IMR-90 (cell line): ENCODE data around the gene FLII. TPM values are rescaled to one million over a fixed set of nuclear protein-coding genes. Genes with fewer than 3 reads are reported as not detected.

Source experiments
- ATAC-seq: fragments of 200-7000 bp; cut with Tn5 transposase; 2 replicates; pipeline ENCODE4 v1.9.1; 2020; ENCODE audit warnings: low read depth, mild to moderate bottlenecking, moderate library complexity
- BruUV-seq: library from RNA; stranded (reverse); fragments of 400-500 nt; replicated peaks from 2 replicates; lab custom pipeline; 2021; lab: Mats Ljungman, UMichigan
- CTCF ChIA-PET: fragments of 300-600 bp; formaldehyde crosslinking; extraction: SDS; loops from one replicate; lab custom pipeline; 2021; ENCODE audit warnings: antibody characterized with exemption; lab: Yijun Ruan, JAX
- POLR2A ChIA-PET: fragments of 300-600 bp; sonication (Branson Sonifier 250); formaldehyde crosslinking; loops from one replicate; lab custom pipeline; 2022; ENCODE audit warnings: antibody characterized with exemption; ENCODE audit not compliant: unreplicated experiment; lab: Charles Lee
- DNase-seq: peaks from one replicate; pipeline ENCODE4 v3.0.0; 2013
- H2AFZ ChIP-seq: replicated peaks from 2 replicates; pipeline ENCODE3; 2013; ENCODE audit warnings: low read length, mild to moderate bottlenecking; ENCODE audit not compliant: poor library complexity
- H2AK5ac ChIP-seq: 2 replicates; pipeline ENCODE4 v1.6.1; 2013; ENCODE audit warnings: low read depth, low read length, inconsistent platforms
- H2AK9ac ChIP-seq: replicated peaks from 2 replicates; pipeline ENCODE3; 2013; ENCODE audit warnings: mild to moderate bottlenecking, low read depth, low read length, moderate library complexity; ENCODE audit not compliant: poor library complexity
- H2BK120ac ChIP-seq: 2 replicates; pipeline ENCODE4 v1.6.1; 2013; ENCODE audit warnings: low read depth, low read length, inconsistent platforms
- H2BK15ac ChIP-seq: 3 replicates; pipeline ENCODE4 v1.6.1; 2013; ENCODE audit warnings: low read depth, low read length, inconsistent platforms
- H2BK20ac ChIP-seq: 2 replicates; pipeline ENCODE4 v1.6.1; 2013; ENCODE audit warnings: low read depth, mild to moderate bottlenecking, inconsistent platforms, low read length, moderate library complexity
- H2BK5ac ChIP-seq: 2 replicates; pipeline ENCODE4 v1.6.1; 2013; ENCODE audit warnings: mild to moderate bottlenecking, low read depth, low read length, inconsistent platforms; ENCODE audit not compliant: poor library complexity, severe bottlenecking
- H3K14ac ChIP-seq: replicated peaks from 2 replicates; pipeline ENCODE4 v1.6.1; 2013; ENCODE audit warnings: low read depth, low read length, inconsistent platforms
- H3K18ac ChIP-seq: 2 replicates; pipeline ENCODE4 v1.6.1; 2013; ENCODE audit warnings: low read depth, low read length, control low read depth
- H3K23ac ChIP-seq: 2 replicates; pipeline ENCODE4 v1.6.1; 2013; ENCODE audit warnings: low read depth, low read length, inconsistent platforms
- H3K27ac ChIP-seq: 2 replicates; pipeline ENCODE4 v1.5.1; 2013; ENCODE audit warnings: mild to moderate bottlenecking, control low read depth, low read length; ENCODE audit not compliant: insufficient read depth
- H3K27me3 ChIP-seq: 2 replicates; pipeline ENCODE4 v1.6.1; 2013; ENCODE audit warnings: low read length; ENCODE audit not compliant: control insufficient read depth, insufficient read depth
- H3K36me3 ChIP-seq: 2 replicates; pipeline ENCODE4 v1.6.1; 2013; ENCODE audit warnings: low read length, mixed read lengths; ENCODE audit not compliant: control insufficient read depth, insufficient read depth
- H3K4ac ChIP-seq: 2 replicates; pipeline ENCODE4 v1.6.1; 2013; ENCODE audit warnings: low read depth, low read length, inconsistent platforms
- H3K4me1 ChIP-seq: 2 replicates; pipeline ENCODE4 v1.6.1; 2013; ENCODE audit warnings: low read length, mixed read lengths; ENCODE audit not compliant: control insufficient read depth, insufficient read depth
- H3K4me2 ChIP-seq: 2 replicates; pipeline ENCODE4 v1.6.1; 2013; ENCODE audit warnings: low read depth, mild to moderate bottlenecking, control low read depth, low read length, moderate library complexity
- H3K4me3 ChIP-seq: 2 replicates; pipeline ENCODE4 v1.5.1; 2013; ENCODE audit warnings: low read depth, mild to moderate bottlenecking, control low read depth, low read length, moderate library complexity; ENCODE audit not compliant: insufficient read depth
- H3K56ac ChIP-seq: 2 replicates; pipeline ENCODE4 v1.6.1; 2013; ENCODE audit warnings: low read length, inconsistent platforms; ENCODE audit not compliant: insufficient read depth; ENCODE audit errors: extremely low read depth
- H3K79me1 ChIP-seq, 2 experiments: 2 replicates each; pipeline ENCODE4 v1.6.1; 2013; ENCODE audit warnings: low read length in 2 of 2, inconsistent platforms in 1 of 2, low read depth in 1 of 2
- H3K9ac ChIP-seq: 2 replicates; pipeline ENCODE4 v1.6.1; 2013; ENCODE audit warnings: low read depth, low read length, control low read depth
- H3K9me1 ChIP-seq: 2 replicates; pipeline ENCODE4 v1.6.1; 2013; ENCODE audit warnings: low read length, inconsistent platforms; ENCODE audit not compliant: insufficient read depth
- H3K9me3 ChIP-seq: 2 replicates; pipeline ENCODE4 v1.6.1; 2013; ENCODE audit warnings: low read length; ENCODE audit not compliant: control insufficient read depth, insufficient read depth
- H4K20me1 ChIP-seq: 2 replicates; pipeline ENCODE4 v1.6.1; 2013; ENCODE audit warnings: low read length, inconsistent platforms; ENCODE audit not compliant: insufficient read depth
- H4K5ac ChIP-seq: 2 replicates; pipeline ENCODE4 v1.6.1; 2013; ENCODE audit warnings: mild to moderate bottlenecking, low read depth, low read length, control low read depth
- H4K8ac ChIP-seq, 2 experiments: 2 replicates each; pipeline ENCODE4 v1.6.1; 2013; ENCODE audit warnings: low read depth in 2 of 2, low read length in 2 of 2, control low read depth in 1 of 2, inconsistent platforms in 1 of 2
- H4K91ac ChIP-seq: 2 replicates; pipeline ENCODE4 v1.6.1; 2013; ENCODE audit warnings: low read depth, low read length, inconsistent platforms; ENCODE audit not compliant: insufficient read depth
- BHLHE40 ChIP-seq: fragments of 150-350 bp; IDR thresholded peaks from 2 replicates; pipeline ENCODE4 v1.6.1; 2016; ENCODE audit warnings: mild to moderate bottlenecking, low read depth, low read length
- CTCF ChIP-seq: conservative IDR thresholded peaks from 2 replicates; pipeline ENCODE4 v1.5.1; 2012; ENCODE audit warnings: mild to moderate bottlenecking, low read depth, low read length, improper control_type of control experiment
- ELK1 ChIP-seq: fragments of 150-350 bp; IDR thresholded peaks from 2 replicates; pipeline ENCODE4 v1.6.1; 2016; ENCODE audit warnings: low read depth, mild to moderate bottlenecking, low read length, moderate library complexity, borderline replicate concordance
- FOS ChIP-seq: fragments of 150-350 bp; IDR thresholded peaks from 2 replicates; pipeline ENCODE4 v1.6.1; 2016; ENCODE audit warnings: low read depth, low read length
- MAFK ChIP-seq: IDR thresholded peaks from 2 replicates; pipeline ENCODE4 v1.6.1; 2012; ENCODE audit warnings: low read depth, low read length, improper control_type of control experiment
- MAZ ChIP-seq: IDR thresholded peaks from 2 replicates; pipeline ENCODE4 v1.6.1; 2012; ENCODE audit warnings: low read depth, mild to moderate bottlenecking, low read length, improper control_type of control experiment, moderate library complexity, borderline replicate concordance
- MXI1 ChIP-seq: IDR thresholded peaks from 2 replicates; pipeline ENCODE4 v1.6.1; 2012; ENCODE audit warnings: low read depth, mild to moderate bottlenecking, low read length, moderate library complexity, borderline replicate concordance
- NFE2L2 ChIP-seq: fragments of 150-350 bp; IDR thresholded peaks from 2 replicates; pipeline ENCODE4 v1.6.1; 2016; ENCODE audit warnings: low read depth, mild to moderate bottlenecking, low read length
- POLR2A ChIP-seq: IDR thresholded peaks from 2 replicates; pipeline ENCODE4 v1.6.1; 2012; ENCODE audit warnings: mild to moderate bottlenecking, low read depth, low read length
- RAD21 ChIP-seq: IDR thresholded peaks from 2 replicates; pipeline ENCODE4 v1.6.1; 2012; ENCODE audit warnings: low read length, improper control_type of control experiment
- RFX5 ChIP-seq: IDR thresholded peaks from 2 replicates; pipeline ENCODE4 v1.8.0; 2012; ENCODE audit warnings: low read depth, mild to moderate bottlenecking, low read length, moderate library complexity
- USF2 ChIP-seq: fragments of 150-350 bp; IDR thresholded peaks from 2 replicates; pipeline ENCODE4 v1.6.1; 2017; ENCODE audit warnings: mild to moderate bottlenecking, antibody characterized with exemption, low read length, low read depth
- WGBS, 2 experiments: methylation state at CpG; one replicate each; pipeline versions ENCODE4 v1.1.5 to v1.1.7; 2013; ENCODE audit warnings: missing lambda C conversion rate in 2 of 2; ENCODE audit not compliant: insufficient read length in 1 of 2; ENCODE audit errors: extremely low coverage in 2 of 2; 5-methylcytosine and 5-hydroxymethylcytosine counted together
- dilution Hi-C: fragments of 300-500 bp; cut with HindIII; formaldehyde crosslinking; loops from one replicate; pipeline ENCODE4 v1.14.3; 2018; ENCODE audit warnings: low sequenced_read_pairs; ENCODE audit not compliant: unreplicated experiment
- in situ Hi-C: fragments of 300-500 bp; cut with MboI; formaldehyde crosslinking; loops from 3 replicates; pipeline ENCODE4 v1.14.3; 2019; ENCODE audit warnings: low sequenced_read_pairs, inconsistent platforms, mixed read lengths
- intact Hi-C: fragments of 100-400 bp; cut with micrococcal nuclease; formaldehyde crosslinking; loops from 2 replicates; pipeline ENCODE4 v1.10.0; 2022
- polyA plus RNA-seq, 3 experiments: library from polyadenylated mRNA; depleted of rRNA; stranded (reverse); fragments of >200 nt; gene quantifications; 2 replicates each; pipeline ENCODE4 v1.2.3, GENCODE V29; 2012; ENCODE audit warnings: low replicate concordance in 1 of 3
- total RNA-seq: library from RNA; depleted of rRNA; stranded (reverse); fragments of >200 nt; gene quantifications from 2 replicates; pipeline ENCODE4 v1.2.3, GENCODE V29; 2012

The FLII gene
- total and polyA plus RNA-seq, 2 of the 4 experiments (the other 2 are of a cell fraction): 263 to 290 TPM

GRCh38 chr17:18203308-18203707 is 55.2 kb downstream of the FLII start:
- no peak overlapping the region for H3K23ac ChIP-seq
- H3K4me2 ChIP-seq: no peak overlapping the region
- no peak overlapping the region for H2BK120ac ChIP-seq
- no peak overlapping the region for H3K14ac ChIP-seq
- H2BK5ac ChIP-seq: no peak overlapping the region
- H3K27me3 ChIP-seq: no peaks in the 10 kb centered on the region
- ATAC-seq: no peak
- ChIA-PET POLR2A (no interaction called here), CTCF (interaction anchor here (0.6 kb wide), 1 partner anchor 91 kb away, joined by 8 read pairs; no protein-coding TSS in a partner anchor)
- no TSS peak for BruUV-seq
- no peak for DNase-seq
- H3K36me3 ChIP-seq: peaks cover 60% of the 10 kb centered on the region
- no peak overlapping the region for H3K18ac ChIP-seq
- no peak overlapping the region for H4K5ac ChIP-seq
- TF ChIP-seq POLR2A (no peak), RFX5 (no peak), RAD21 (no peak), MAFK (no peak), MXI1 (no peak), NFE2L2 (no peak), FOS (no peak), MAZ (no peak), BHLHE40 (no peak), ELK1 (no peak), CTCF (no peak), USF2 (no peak)
- intact Hi-C loops (no loop called here), in situ Hi-C loops (no loop called here), dilution Hi-C loops (no loop called here)
- H3K79me1 ChIP-seq: peaks cover 20 to 87% of the 10 kb centered on the region in 2 experiments
- no peak overlapping the region for H2BK20ac ChIP-seq
- no peak overlapping the region for H4K91ac ChIP-seq
- no peaks in the 10 kb centered on the region for H3K9me3 ChIP-seq
- no peak overlapping the region for H3K4ac ChIP-seq
- no peak overlapping the region for H3K27ac ChIP-seq
- H2AK5ac ChIP-seq: no peak overlapping the region
- WGBS, 2 experiments: 82% methylated on average over 6 of the region's 7 CpGs; no CpG with 5 or more reads in 1 of the 2 experiments
- H3K9ac ChIP-seq: no peak overlapping the region
- 0 out of 2 replicates have a peak, but pooled peaks cover 2% of the 10 kb centered on the region for H3K4me1 ChIP-seq
- no peak overlapping the region for H2BK15ac ChIP-seq
- no peak overlapping the region for H2AK9ac ChIP-seq
- H3K9me1 ChIP-seq: peaks cover 28% of the 10 kb centered on the region
- no peak overlapping the region for H3K56ac ChIP-seq
- H3K4me3 ChIP-seq: no peak overlapping the region
- peaks cover 94% of the 10 kb centered on the region for H4K20me1 ChIP-seq
- no peak overlapping the region for H2AFZ ChIP-seq
- no peak overlapping the region for H4K8ac ChIP-seq
